Aorta (tissue), 5 donors: ENCODE data around the gene CFAP206. TPM values are rescaled to one million over a fixed set of nuclear protein-coding genes. Genes with fewer than 3 reads are reported as not detected.
"Not testable (repeated sequence)": the region's sequence is repeated elsewhere in the genome, so short reads cannot be mapped to it uniquely, and the experiment has no call there.

ENCODE experiments used
- ATAC-seq: fragments of 200-7000 bp; cut with Tn5 transposase; one replicate; pipeline ENCODE4 v1.9.1; 2022; ENCODE audit warnings: moderate library complexity; ENCODE audit not compliant: low FRiP score
- DNase-seq, 2 donors: peaks; one replicate each; pipeline ENCODE4 v3.0.0-alpha.2; 2020
- H3K27ac ChIP-seq, 2 donors: one replicate each; pipeline ENCODE4 v1.5.1; 2013; ENCODE audit warnings: low read length in 2 of 2, mild to moderate bottlenecking in 2 of 2, moderate library complexity in 2 of 2, control low read depth in 1 of 2, inconsistent platforms in 1 of 2, low read depth in 1 of 2
- H3K27me3 ChIP-seq, 2 donors: one replicate each; pipeline ENCODE4 v1.6.1; 2013; ENCODE audit warnings: control low read depth in 1 of 2, low read length in 1 of 2, mild to moderate bottlenecking in 1 of 2, moderate library complexity in 1 of 2; ENCODE audit not compliant: insufficient read depth in 2 of 2, control insufficient read depth in 1 of 2
- H3K36me3 ChIP-seq, 2 donors: one replicate each; pipeline ENCODE4 v1.6.1; 2013; ENCODE audit warnings: control low read depth in 1 of 2, low read length in 1 of 2, mild to moderate bottlenecking in 1 of 2; ENCODE audit not compliant: insufficient read depth in 2 of 2, control insufficient read depth in 1 of 2
- H3K4me1 ChIP-seq, 2 donors: one replicate each; pipeline ENCODE4 v1.6.1; 2013; ENCODE audit warnings: low read length in 2 of 2, control low read depth in 1 of 2, mild to moderate bottlenecking in 1 of 2, moderate library complexity in 1 of 2; ENCODE audit not compliant: insufficient read depth in 2 of 2, control insufficient read depth in 1 of 2
- H3K4me3 ChIP-seq, 2 donors: one replicate each; pipeline ENCODE4 v1.5.1; 2013; ENCODE audit warnings: low read length in 2 of 2, control low read depth in 1 of 2, mild to moderate bottlenecking in 1 of 2
- H3K9me3 ChIP-seq: one replicate; pipeline ENCODE4 v1.6.1; 2013; ENCODE audit warnings: mild to moderate bottlenecking, low read length; ENCODE audit not compliant: control insufficient read depth
- WGBS, 2 donors: extraction: QIAGEN DNeasy Blood & Tissue Kit; methylation state at CpG; one replicate each; pipeline ENCODE4 v1.1.7; 2013; 5-methylcytosine and 5-hydroxymethylcytosine counted together
- intact Hi-C, 2 donors: fragments of 100-400 bp; cut with DNase I; formaldehyde crosslinking; loops; one replicate each; pipeline versions ENCODE4 v1.14.2 to v1.15.0; 2022
- polyA plus RNA-seq, 2 donors: library from polyadenylated mRNA; stranded (reverse); fragments of 200-250 nt; gene quantifications; one replicate each; pipeline ENCODE4 v1.2.3, GENCODE V29; 2013
- total RNA-seq, 2 donors: library from RNA; stranded (reverse); fragmentation: NEBNext Ultra II Directional; extraction: Animal tissue kit (Norgen Biotek cat#: 25700); gene quantifications; one replicate each; pipeline ENCODE4 v1.2.1, GENCODE V29; 2021
- donor health status: healthy with polysubstance abuse.
- donor health status: Bipolar disorder and iron deficiency.
- donor health status: DM: no; HTN: no; CAD: no.
- donor health status: DM: no; HTN: no; CAD: no.
- donor health status: DM: yes; HTN: yes; CAD: no.

Gene CFAP206
- total and polyA plus RNA-seq, 4 donors, result 0.45 to 0.46 TPM; not detected in 2

- DNase-seq, result no peak
- H3K9me3 ChIP-seq, result no peaks in the 10 kb centered on the region
- H3K4me1 ChIP-seq, result no peaks in the 10 kb centered on the region
- no peak for ATAC-seq
- H3K27me3 ChIP-seq, result no peaks in the 10 kb centered on the region
- H3K4me3 ChIP-seq, result no peak overlapping the region
- intact Hi-C loops, result no loop called here
- WGBS, 2 donors, result 96% methylated on average over 7 of the region's 7 CpGs
- peaks cover 2 to 4% of the 10 kb centered on the region in 2 donors for H3K36me3 ChIP-seq
- H3K27ac ChIP-seq, result no peak overlapping the region
These were observed 76.7 kb downstream of the CFAP206 start for GRCh38 chr6:87484491-87484890.

- 76 to 79% methylated on average over 4 of the region's 4 CpGs for WGBS, 2 donors
- Histone ChIP-seq H3K36me3 (peaks cover 2 to 4% of the 10 kb centered on the region in 2 donors), H3K4me3 (no peak overlapping the region), H3K27ac (no peak overlapping the region), H3K27me3 (no peaks in the 10 kb centered on the region), H3K9me3 (no peaks in the 10 kb centered on the region), H3K4me1 (no peaks in the 10 kb centered on the region)
- no peak for ATAC-seq
- intact Hi-C loops, result no loop called here
- no peak for DNase-seq
These were observed 79.8 kb downstream of the CFAP206 start for GRCh38 chr6:87487555-87487954.

- H3K9me3 ChIP-seq, H3K36me3 ChIP-seq, H3K27ac ChIP-seq, H3K27me3 ChIP-seq, intact Hi-C loops, DNase-seq, ATAC-seq, H3K4me1 ChIP-seq, H3K4me3 ChIP-seq: not testable (repeated sequence)
- 86 to 94% methylated on average over 8 of the region's 8 CpGs for WGBS, 2 donors
These were observed 81.6 kb downstream of the CFAP206 start for GRCh38 chr6:87489326-87489725.

DNA sequence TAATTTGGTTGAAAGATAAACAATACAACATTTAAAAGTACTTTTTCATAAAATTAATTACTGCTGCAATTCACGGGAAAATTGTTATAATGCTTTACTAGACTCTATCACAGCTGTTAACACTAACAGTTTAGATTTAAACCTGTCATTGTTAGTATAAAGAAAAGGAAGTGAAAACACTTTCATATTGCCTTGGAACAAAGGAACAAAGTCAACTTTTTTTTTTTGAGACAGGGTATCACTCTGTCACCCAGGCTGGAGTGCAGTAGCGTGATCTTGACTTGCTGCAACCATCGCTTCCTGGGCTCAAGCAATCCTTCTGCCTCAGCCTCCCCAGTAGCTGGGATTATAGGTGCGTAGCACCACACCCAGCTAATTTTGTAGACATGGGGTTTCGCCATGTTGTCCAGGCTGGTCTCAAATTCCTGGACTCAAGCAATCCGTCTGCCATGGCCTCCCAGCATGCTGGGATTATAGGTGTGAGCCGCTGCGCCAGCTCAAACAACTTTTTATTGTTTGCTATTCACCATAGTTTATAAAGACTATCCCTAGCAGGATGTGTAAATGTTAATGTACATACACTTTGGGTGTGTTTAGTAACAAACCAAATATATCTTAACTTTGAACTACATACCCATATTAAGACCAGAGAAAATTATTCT, 87.1 kb downstream of the CFAP206 start:
- WGBS, 2 donors, result 96 to 97% methylated on average over 8 of the region's 8 CpGs
- Histone ChIP-seq H3K9me3 (no peaks in the 10 kb centered on the region), H3K27me3 (no peaks in the 10 kb centered on the region), H3K36me3 (no peaks in the 10 kb centered on the region), H3K27ac (no peak overlapping the region), H3K4me3 (no peak overlapping the region), H3K4me1 (no peaks in the 10 kb centered on the region)
- ATAC-seq (no peak), DNase-seq (no peak)
- intact Hi-C loops, result no loop called here

- Histone ChIP-seq H3K4me1 (no peaks in the 10 kb centered on the region), H3K4me3 (no peak overlapping the region), H3K36me3 (no peaks in the 10 kb centered on the region), H3K9me3 (no peaks in the 10 kb centered on the region), H3K27ac (no peak overlapping the region), H3K27me3 (no peaks in the 10 kb centered on the region)
- ATAC-seq (no peak), DNase-seq (no peak)
- intact Hi-C loops, result no loop called here
These were observed 90.3 kb downstream of the CFAP206 start for GRCh38 chr6:87498048-87498447.

DNA sequence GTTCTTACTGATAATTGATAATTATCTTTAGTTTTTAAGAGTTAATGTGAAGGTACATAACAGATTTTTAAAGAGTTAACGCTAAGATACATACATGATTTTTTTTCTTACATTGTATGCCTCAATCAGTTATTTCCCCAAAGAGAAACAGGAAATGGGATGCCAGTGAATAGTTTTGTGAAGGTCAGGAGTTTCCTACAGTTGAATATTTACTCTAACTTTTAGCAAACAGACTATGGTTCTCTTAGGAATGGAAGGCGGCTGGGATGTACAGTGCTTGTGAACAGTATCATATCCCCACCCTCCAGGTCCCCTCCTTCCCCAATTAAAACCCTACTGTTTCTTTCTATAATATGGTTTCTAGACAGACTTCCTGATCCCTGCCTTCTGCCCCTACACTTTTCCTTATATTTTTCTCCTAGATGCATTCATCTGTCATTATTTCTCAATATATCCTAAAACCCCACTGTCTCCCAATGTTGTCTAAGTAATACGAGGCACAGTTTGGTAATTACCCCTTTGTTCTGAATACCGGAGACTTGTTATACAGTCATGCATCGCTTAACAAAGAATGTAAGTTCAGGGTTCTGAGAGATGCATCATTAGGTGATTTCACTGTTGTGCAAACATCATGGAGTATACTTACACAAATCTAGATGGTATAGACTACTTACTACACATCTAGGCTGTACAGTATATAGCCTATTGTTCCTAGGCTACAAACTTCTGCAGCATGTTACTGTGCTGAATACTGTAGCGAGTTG, 94.2 kb downstream of the CFAP206 start:
- Histone ChIP-seq H3K27me3 (no peaks in the 10 kb centered on the region), H3K4me1 (no peaks in the 10 kb centered on the region), H3K4me3 (no peak overlapping the region), H3K9me3 (no peaks in the 10 kb centered on the region), H3K36me3 (no peaks in the 10 kb centered on the region), H3K27ac (no peak overlapping the region)
- DNase-seq (no peak), ATAC-seq (no peak)
- intact Hi-C loops, result no loop called here
- 91 to 92% methylated on average over 6 of the region's 6 CpGs for WGBS, 2 donors

DNA sequence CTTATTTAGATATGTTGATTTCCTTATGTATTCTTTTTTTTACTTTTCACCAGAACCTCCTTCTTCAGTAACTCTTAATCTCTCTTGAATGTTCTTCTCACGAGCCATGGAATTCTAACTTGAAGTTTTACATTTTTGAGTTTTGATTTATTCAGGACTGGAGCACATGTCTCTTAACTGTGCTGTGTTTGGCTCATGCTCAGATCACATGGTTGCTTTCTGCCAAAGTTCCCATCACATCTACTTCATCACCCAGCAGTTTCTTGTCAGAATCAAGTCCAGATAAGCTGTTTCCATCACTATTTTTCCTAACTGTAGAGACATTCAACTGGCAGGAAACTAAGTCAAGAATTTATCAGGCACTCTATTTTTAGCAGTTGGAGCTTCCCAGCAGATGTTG, 96.7 kb downstream of the CFAP206 start:
- H3K27me3 ChIP-seq, result no peaks in the 10 kb centered on the region
- WGBS, 2 donors, result 7% methylated on average over 1 of the region's 1 CpG
- no peak overlapping the region for H3K4me3 ChIP-seq
- H3K9me3 ChIP-seq, result no peaks in the 10 kb centered on the region
- intact Hi-C loops, result no loop called here
- no peak for DNase-seq
- no peak for ATAC-seq
- H3K36me3 ChIP-seq, result no peaks in the 10 kb centered on the region
- no peaks in the 10 kb centered on the region for H3K4me1 ChIP-seq
- H3K27ac ChIP-seq, result no peak overlapping the region
